GM12801 (cell line): ENCODE data around the gene RANBP10.

Source experiments
- CTCF ChIP-seq: IDR thresholded peaks from one replicate; pipeline ENCODE4 v1.5.1; 2011; ENCODE audit warnings: control low read depth; ENCODE audit not compliant: insufficient read length; ENCODE audit errors: extremely low read depth

Gene RANBP10

GRCh38 chr16:67782567-67783352 lies 23.6 kb downstream of the RANBP10 start:
- no peak for TF ChIP-seq CTCF

GRCh38 chr16:67781565-67781921 lies 24.8 kb downstream of the RANBP10 start:
- TF ChIP-seq CTCF, result no peak

GRCh38 chr16:67780847-67781564 lies 25.4 kb downstream of the RANBP10 start:
- TF ChIP-seq CTCF, result no peak

- no peak for TF ChIP-seq CTCF
These were observed 26.9 kb downstream of the RANBP10 start for GRCh38 chr16:67779256-67780014.

GRCh38 chr16:67775273-67775672 lies 31.1 kb downstream of the RANBP10 start:
- TF ChIP-seq CTCF, result no peak

GRCh38 chr16:67774457-67774853 lies 31.9 kb downstream of the RANBP10 start:
- no peak for TF ChIP-seq CTCF
